Stimulated activated naive CD4-positive, alpha-beta T cell (primary cell): Measurements from ENCODE around the gene H3-3A.

Source experiments
- DNase-seq, 6 experiments: peaks; one replicate each; lab custom pipeline; 2025; lab: John Stamatoyannopoulos, UW

H3-3A gene

DNA sequence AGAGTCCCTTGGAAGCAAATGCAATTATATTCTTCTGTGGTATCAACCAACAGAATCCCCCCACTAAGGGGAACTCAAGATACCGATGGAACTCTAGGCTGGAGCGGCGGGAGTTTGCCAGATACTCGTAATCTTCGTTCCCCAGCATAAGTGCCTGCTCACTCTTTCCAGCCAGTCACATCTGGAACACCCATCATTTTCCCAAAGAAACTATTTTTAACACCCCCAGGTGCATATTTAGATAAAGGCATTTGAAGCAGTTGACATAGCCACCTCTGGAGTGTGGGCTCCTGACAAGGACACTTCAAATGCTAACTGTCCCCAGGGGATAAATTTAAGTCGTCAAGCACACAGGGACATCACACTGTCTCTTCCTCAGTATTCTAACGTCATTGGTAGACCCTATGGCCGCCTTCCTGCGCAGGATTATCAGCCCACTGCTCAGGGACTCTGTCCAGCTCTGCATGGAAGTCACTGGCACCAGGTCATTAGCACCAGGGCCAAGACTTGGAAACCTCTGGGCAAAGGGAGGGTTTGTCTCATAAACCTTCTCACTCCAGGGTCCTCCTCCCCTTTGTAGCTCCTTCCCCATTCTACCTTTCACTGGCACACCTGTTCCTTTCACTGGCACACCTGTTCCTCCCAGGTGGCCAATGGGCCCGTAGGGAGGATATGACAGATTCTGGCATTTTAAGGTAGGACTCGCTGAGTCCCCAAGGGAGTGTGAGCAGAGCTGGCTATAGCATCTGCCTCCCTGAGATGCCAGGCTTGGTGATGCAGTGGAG is 48.8 kb downstream of the H3-3A start:
- no peak for DNase-seq

GRCh38 chr1:226111883-226112261 is 49.4 kb downstream of the H3-3A start:
- DNase-seq: no peak

DNA sequence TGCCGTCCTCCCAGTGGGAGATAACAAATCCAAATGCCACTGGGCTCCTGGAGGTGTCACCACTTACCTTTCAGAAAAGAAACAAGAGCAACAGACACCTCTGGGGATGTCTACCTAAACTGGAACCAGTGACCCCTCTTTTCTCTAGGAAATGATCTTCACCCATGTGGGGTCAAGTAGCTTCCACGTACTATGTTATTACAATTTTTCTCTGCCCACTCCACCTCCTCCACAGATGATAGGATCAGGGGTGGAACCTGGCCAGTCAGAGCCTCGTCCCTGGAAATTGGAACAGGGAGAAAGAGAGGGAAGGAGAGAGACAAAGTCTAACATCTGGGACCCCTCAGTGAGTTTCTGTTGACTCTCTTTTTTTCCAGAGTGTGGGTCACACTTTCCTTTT is 50.1 kb downstream of the H3-3A start:
- no peak for DNase-seq

DNA sequence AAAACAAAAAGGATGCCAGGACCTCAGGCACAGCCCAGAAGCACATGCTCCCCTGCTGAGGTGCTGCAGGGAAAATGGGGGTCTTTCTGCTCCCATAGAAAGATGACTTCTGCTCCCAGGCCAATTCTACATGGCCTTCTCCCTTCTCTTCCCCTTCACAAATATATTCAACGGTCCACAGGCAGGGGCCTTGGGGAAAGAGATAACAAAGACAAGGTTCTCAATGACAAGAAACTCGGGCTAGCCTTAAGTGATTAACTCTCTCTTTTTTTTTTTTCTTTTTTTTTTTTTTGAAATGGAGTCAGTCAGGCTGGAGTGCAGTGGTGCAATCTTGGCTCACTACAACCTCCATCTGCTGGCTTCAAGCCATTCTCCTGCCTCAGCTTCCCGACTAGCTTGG is 54.2 kb downstream of the H3-3A start:
- DNase-seq: no peak

DNA sequence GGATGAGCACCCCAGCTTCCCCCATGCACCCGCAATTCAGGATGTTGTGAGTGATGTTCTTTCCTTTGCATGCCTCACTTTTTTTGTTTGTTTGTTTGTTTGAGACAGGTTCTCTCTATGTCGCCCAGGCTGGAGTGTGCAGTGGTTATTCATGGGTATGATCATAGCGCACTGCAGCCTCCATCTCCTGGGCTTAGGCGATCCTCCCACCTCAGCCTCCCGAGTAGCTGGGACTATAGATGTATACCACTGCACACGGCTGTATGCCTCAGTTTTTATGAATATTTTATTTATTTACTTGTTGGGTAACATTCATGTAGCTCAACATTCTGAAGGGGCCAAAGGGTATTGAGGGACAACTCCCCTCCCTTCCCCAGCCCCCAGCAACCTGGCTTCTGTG is 54.8 kb downstream of the H3-3A start:
- no peak for DNase-seq

- no peak for DNase-seq
These were observed 55.8 kb downstream of the H3-3A start for GRCh38 chr1:226118357-226118756.

DNA sequence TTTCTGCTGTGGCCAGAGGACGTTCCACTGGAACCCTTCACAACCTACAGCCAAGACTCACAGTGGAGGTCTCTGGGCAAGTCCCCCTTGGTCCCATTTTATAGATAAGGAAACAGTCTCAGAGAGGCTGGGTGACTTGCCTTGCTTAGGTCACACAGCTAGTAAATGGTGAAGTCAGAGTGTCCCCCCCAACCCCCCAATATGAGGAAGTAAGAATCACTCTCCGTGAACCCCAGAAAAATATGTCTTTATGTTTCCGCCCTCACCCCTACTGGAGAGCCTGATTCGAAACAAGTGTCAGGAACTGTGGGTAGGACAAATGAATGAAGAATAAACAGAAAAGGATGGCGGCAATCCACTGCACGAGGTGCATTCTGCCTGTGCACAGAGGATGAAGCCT is 56.7 kb downstream of the H3-3A start:
- no peak for DNase-seq

- DNase-seq: no peak
These were observed 57.9 kb downstream of the H3-3A start for GRCh38 chr1:226120398-226120797.

GRCh38 chr1:226121049-226121586 is 58.6 kb downstream of the H3-3A start:
- DNase-seq: no peak
